Neural cell (in vitro differentiated cells): ENCODE measurements around the gene NFE2L3. TPM values are rescaled to one million over a fixed set of nuclear protein-coding genes. Genes with fewer than 3 reads are reported as not detected.

ENCODE experiments used
- H2AFZ ChIP-seq: fragments of 200-600, 300-800 bp; sonication (generic), shearing (Covaris generic); 2 replicates; pipeline ENCODE4 v1.6.0; 2014; ENCODE audit warnings: low read depth, mild to moderate bottlenecking, antibody characterized with exemption, low read length, moderate library complexity
- H3F3A ChIP-seq: fragments of 200-600 bp; shearing (Covaris generic); 2 replicates; pipeline ENCODE4 v1.6.1; 2016; ENCODE audit warnings: mild to moderate bottlenecking, moderate library complexity, mixed read lengths, antibody characterized with exemption, low read length; ENCODE audit not compliant: insufficient read depth, poor library complexity, severe bottlenecking
- H3K27ac ChIP-seq: fragments of 200-600, 300-800 bp; sonication (generic), shearing (Covaris generic); 2 replicates; pipeline ENCODE4 v1.5.1; 2014; ENCODE audit warnings: mild to moderate bottlenecking, low read length, moderate library complexity
- H3K27me3 ChIP-seq: fragments of 300-800, 200-600 bp; sonication (generic), shearing (Covaris generic); 2 replicates; pipeline ENCODE4 v1.6.0; 2014; ENCODE audit warnings: mild to moderate bottlenecking, low read depth, low read length, moderate library complexity; ENCODE audit not compliant: insufficient read depth
- H3K36me3 ChIP-seq: fragments of 300-800, 200-600 bp; sonication (generic), shearing (Covaris generic); 2 replicates; pipeline ENCODE4 v1.5.1; 2014; ENCODE audit warnings: mild to moderate bottlenecking, antibody characterized with exemption, low read length, moderate library complexity; ENCODE audit not compliant: insufficient read depth
- H3K4me2 ChIP-seq: fragments of 300-800, 200-600 bp; sonication (generic), shearing (Covaris generic); 2 replicates; pipeline ENCODE4 v1.6.0; 2014; ENCODE audit warnings: mild to moderate bottlenecking, low read length
- H3K4me3 ChIP-seq: fragments of 300-800, 200-600 bp; sonication (generic), shearing (Covaris generic); 2 replicates; pipeline ENCODE4 v1.5.1; 2014; ENCODE audit warnings: mild to moderate bottlenecking, low read length, moderate library complexity
- H3K79me2 ChIP-seq: fragments of 200-600 bp; shearing (Covaris generic); replicated peaks from 2 replicates; pipeline ENCODE4 v1.6.0; 2014; ENCODE audit warnings: mild to moderate bottlenecking, low read length, moderate library complexity; ENCODE audit not compliant: insufficient read depth
- H3K9ac ChIP-seq: fragments of 300-800, 200-600 bp; sonication (generic), shearing (Covaris generic); 2 replicates; pipeline ENCODE4 v1.6.1; 2016; ENCODE audit warnings: mild to moderate bottlenecking, low read length, mixed read lengths
- H3K9me2 ChIP-seq: fragments of 200-600 bp; shearing (Covaris generic); 2 replicates; pipeline ENCODE4 v1.6.1; 2016; ENCODE audit warnings: mild to moderate bottlenecking, low read length, mixed read lengths; ENCODE audit not compliant: insufficient read depth
- H3K9me3 ChIP-seq: fragments of 200-600, 300-800 bp; sonication (generic), shearing (Covaris generic); 2 replicates; pipeline ENCODE4 v1.6.1; 2016; ENCODE audit warnings: mild to moderate bottlenecking, mixed run types, low read length, moderate library complexity, mixed read lengths
- H4K20me1 ChIP-seq: fragments of 200-600 bp; shearing (Covaris generic); 2 replicates; pipeline ENCODE4 v1.6.1; 2016; ENCODE audit warnings: mild to moderate bottlenecking, mixed run types; ENCODE audit not compliant: insufficient read depth
- EP300 ChIP-seq: fragments of 450-650 bp; conservative IDR thresholded peaks from 2 replicates; pipeline ENCODE4 v1.6.1; 2014; ENCODE audit warnings: antibody characterized with exemption, mild to moderate bottlenecking, moderate library complexity; ENCODE audit not compliant: poor library complexity, severe bottlenecking
- EZH2 ChIP-seq: fragments of 200-600, 300-800 bp; shearing (Covaris generic), sonication (generic); IDR thresholded peaks from 2 replicates; pipeline ENCODE4 v1.6.1; 2014; ENCODE audit warnings: antibody characterized with exemption, low read length, borderline replicate concordance, mild to moderate bottlenecking; ENCODE audit not compliant: insufficient read depth, poor library complexity, severe bottlenecking
- MXI1 ChIP-seq: fragments of 450-650 bp; conservative IDR thresholded peaks from 2 replicates; pipeline ENCODE4 v1.6.1; 2014; ENCODE audit warnings: antibody characterized with exemption, mild to moderate bottlenecking; ENCODE audit not compliant: poor library complexity, severe bottlenecking
- POLR2AphosphoS5 ChIP-seq: IDR thresholded peaks from 2 replicates; pipeline ENCODE4 v1.6.1; 2012
- RAD21 ChIP-seq: fragments of 450-650 bp; conservative IDR thresholded peaks from 2 replicates; pipeline ENCODE4 v1.6.1; 2014; ENCODE audit warnings: antibody characterized with exemption, mild to moderate bottlenecking, moderate library complexity
- SMC3 ChIP-seq: fragments of 450-650 bp; conservative IDR thresholded peaks from 2 replicates; pipeline ENCODE4 v1.6.1; 2014; ENCODE audit warnings: antibody characterized with exemption, mild to moderate bottlenecking, moderate library complexity; ENCODE audit not compliant: poor library complexity
- TAF1 ChIP-seq: IDR thresholded peaks from 2 replicates; pipeline ENCODE4 v1.6.1; 2012; ENCODE audit warnings: low read depth
- polyA plus RNA-seq: library from polyadenylated mRNA; depleted of rRNA; stranded (reverse); fragments of >200 nt; gene quantifications from 2 replicates; pipeline ENCODE4 v1.2.3, GENCODE V29; 2014
- TF ChIP-seq, protein P1 (sequence below): fragments of 450-650 bp; IDR thresholded peaks from 2 replicates; pipeline ENCODE4 v1.5.1; 2014; ENCODE audit warnings: antibody characterized with exemption, mild to moderate bottlenecking, moderate library complexity; ENCODE audit not compliant: poor library complexity, severe bottlenecking
- TF ChIP-seq, protein P2 (sequence below): IDR thresholded peaks from 2 replicates; pipeline ENCODE4 v1.6.1; 2012; ENCODE audit warnings: borderline replicate concordance

The NFE2L3 gene
- polyA plus RNA-seq, 1 donor from 2014 or later: 2.9 TPM

DNA sequence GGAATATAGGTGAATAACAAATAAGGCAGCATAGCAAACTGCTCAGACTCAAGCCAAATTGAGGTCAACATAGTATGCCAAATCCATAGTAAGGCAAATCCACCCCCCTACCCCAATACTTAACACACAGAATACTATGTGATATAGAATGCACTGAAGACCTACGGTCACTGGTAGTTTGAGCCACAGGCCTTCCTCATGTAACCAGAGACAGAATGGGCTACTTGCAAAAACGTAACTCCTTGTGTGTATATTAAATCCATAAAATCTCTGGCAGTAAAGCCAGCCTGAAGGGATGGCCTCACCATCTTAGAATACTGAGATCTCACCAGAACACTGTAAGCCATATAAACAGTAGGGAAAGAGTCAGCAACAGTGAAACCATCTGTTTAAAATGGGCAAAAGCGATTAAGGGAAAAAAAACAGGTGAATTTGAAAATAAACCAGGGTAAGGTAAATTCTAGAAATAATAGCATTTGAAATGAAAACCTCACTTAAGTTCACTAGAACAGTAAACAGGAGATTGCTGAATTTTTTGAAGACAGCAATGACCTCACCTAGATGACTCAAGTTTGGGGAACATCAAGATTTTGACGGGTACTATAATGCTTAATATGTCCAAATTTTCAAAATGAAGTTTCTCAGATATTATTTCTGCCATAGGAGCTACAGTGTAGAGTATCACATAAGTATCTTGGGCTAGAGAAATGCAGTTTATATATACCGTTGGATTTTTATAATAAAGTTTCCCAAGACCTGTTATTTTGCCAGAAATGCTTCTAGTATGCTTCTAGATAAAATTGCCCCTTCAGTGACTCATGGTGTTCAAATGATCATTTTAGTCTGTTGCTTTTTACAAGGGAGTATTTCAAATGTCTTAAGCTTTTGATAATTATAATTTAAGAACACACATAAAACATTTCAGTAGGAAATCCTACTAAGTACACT lies 34.6 kb downstream of the NFE2L3 start:
- H3K9me3 ChIP-seq: no peaks in the 10 kb centered on the region
- no peak overlapping the region for H3K4me3 ChIP-seq
- H2AFZ ChIP-seq: no peak overlapping the region
- H3K9me2 ChIP-seq: peaks cover 3% of the 10 kb centered on the region
- H3F3A ChIP-seq: no peaks in the 10 kb centered on the region
- H3K79me2 ChIP-seq: peaks cover 8% of the 10 kb centered on the region
- H3K9ac ChIP-seq: no peak overlapping the region
- H3K36me3 ChIP-seq: peaks cover 33% of the 10 kb centered on the region
- no peak overlapping the region for H3K27ac ChIP-seq
- H4K20me1 ChIP-seq: peaks cover 14% of the 10 kb centered on the region
- TF ChIP-seq RAD21 (no peak), EZH2 (no peak), TAF1 (no peak), MXI1 (no peak), POLR2AphosphoS5 (no peak), SMC3 (no peak), EP300 (no peak)
- TF ChIP-seq, protein P1, sequence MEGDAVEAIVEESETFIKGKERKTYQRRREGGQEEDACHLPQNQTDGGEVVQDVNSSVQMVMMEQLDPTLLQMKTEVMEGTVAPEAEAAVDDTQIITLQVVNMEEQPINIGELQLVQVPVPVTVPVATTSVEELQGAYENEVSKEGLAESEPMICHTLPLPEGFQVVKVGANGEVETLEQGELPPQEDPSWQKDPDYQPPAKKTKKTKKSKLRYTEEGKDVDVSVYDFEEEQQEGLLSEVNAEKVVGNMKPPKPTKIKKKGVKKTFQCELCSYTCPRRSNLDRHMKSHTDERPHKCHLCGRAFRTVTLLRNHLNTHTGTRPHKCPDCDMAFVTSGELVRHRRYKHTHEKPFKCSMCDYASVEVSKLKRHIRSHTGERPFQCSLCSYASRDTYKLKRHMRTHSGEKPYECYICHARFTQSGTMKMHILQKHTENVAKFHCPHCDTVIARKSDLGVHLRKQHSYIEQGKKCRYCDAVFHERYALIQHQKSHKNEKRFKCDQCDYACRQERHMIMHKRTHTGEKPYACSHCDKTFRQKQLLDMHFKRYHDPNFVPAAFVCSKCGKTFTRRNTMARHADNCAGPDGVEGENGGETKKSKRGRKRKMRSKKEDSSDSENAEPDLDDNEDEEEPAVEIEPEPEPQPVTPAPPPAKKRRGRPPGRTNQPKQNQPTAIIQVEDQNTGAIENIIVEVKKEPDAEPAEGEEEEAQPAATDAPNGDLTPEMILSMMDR: no peak
- TF ChIP-seq, protein P2, sequence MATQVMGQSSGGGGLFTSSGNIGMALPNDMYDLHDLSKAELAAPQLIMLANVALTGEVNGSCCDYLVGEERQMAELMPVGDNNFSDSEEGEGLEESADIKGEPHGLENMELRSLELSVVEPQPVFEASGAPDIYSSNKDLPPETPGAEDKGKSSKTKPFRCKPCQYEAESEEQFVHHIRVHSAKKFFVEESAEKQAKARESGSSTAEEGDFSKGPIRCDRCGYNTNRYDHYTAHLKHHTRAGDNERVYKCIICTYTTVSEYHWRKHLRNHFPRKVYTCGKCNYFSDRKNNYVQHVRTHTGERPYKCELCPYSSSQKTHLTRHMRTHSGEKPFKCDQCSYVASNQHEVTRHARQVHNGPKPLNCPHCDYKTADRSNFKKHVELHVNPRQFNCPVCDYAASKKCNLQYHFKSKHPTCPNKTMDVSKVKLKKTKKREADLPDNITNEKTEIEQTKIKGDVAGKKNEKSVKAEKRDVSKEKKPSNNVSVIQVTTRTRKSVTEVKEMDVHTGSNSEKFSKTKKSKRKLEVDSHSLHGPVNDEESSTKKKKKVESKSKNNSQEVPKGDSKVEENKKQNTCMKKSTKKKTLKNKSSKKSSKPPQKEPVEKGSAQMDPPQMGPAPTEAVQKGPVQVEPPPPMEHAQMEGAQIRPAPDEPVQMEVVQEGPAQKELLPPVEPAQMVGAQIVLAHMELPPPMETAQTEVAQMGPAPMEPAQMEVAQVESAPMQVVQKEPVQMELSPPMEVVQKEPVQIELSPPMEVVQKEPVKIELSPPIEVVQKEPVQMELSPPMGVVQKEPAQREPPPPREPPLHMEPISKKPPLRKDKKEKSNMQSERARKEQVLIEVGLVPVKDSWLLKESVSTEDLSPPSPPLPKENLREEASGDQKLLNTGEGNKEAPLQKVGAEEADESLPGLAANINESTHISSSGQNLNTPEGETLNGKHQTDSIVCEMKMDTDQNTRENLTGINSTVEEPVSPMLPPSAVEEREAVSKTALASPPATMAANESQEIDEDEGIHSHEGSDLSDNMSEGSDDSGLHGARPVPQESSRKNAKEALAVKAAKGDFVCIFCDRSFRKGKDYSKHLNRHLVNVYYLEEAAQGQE: no peak
- no peak overlapping the region for H3K4me2 ChIP-seq
- H3K27me3 ChIP-seq: no peaks in the 10 kb centered on the region

DNA sequence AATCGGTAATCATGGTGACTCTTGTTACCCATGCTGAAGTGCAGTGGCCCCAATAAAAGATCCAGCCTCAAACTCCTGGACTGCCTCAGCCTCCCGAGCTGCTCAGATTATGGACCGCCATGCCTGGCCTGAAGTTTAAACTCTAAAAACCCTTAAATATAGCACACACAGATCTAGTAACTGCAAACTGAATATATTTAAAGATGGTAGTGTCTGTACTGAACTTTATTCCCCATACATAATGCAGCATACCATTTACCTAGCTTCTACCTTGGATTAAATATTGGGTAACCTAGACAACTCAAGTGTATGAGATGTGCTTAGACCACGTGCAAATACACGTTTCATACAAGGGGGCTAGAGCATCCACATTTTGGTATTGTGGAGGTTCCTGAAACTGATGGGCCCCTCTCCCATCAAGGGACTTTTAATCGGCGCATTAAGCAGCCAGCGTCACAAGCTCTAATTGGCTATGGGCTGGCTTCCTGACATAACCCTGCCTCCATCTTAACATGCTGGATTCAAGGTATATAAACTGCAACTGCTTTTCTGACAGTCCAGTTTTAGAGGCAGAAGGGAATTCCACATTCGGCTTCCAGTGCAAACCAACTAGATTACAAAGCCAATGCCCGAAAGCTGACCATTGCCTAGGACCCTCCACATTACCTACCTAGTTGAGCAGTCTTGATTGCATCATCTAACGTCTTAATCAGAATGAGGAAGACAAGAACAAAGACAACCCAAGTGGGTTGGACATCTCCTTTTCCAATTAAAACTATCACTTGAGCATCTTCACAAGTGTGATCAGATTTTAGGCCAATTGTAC lies 35.6 kb downstream of the NFE2L3 start:
- H3F3A ChIP-seq: no peaks in the 10 kb centered on the region
- H3K36me3 ChIP-seq: peaks cover 39% of the 10 kb centered on the region
- H3K27ac ChIP-seq: no peak overlapping the region
- H4K20me1 ChIP-seq: peaks cover 14% of the 10 kb centered on the region
- H3K9ac ChIP-seq: no peak overlapping the region
- peaks cover 3% of the 10 kb centered on the region for H3K9me2 ChIP-seq
- no peaks in the 10 kb centered on the region for H3K27me3 ChIP-seq
- H3K4me3 ChIP-seq: no peak overlapping the region
- H3K9me3 ChIP-seq: no peaks in the 10 kb centered on the region
- TF ChIP-seq RAD21 (no peak), POLR2AphosphoS5 (peak; percentile 40)
- H3K79me2 ChIP-seq: peaks cover 14% of the 10 kb centered on the region
- H3K4me2 ChIP-seq: no peak overlapping the region
- H2AFZ ChIP-seq: no peak overlapping the region
